A549 (cell line): ENCODE measurements around the gene SLITRK4. TPM values are rescaled to one million over a fixed set of nuclear protein-coding genes. Genes with fewer than 3 reads are reported as not detected.

Experiments
- polyA plus RNA-seq, 4 experiments: library from polyadenylated mRNA; depleted of rRNA in 3 of 4; stranded (reverse); fragments of >200 nt; fragmentation: RNase III in 1 of 4; extraction: RNeasy Plus Mini Kit Qiagen cat#74134 plus additional on column Dnase treatment in 1 of 4; gene quantifications; 2 replicates in 3 of 4; 3 replicates in 1 of 4; pipeline ENCODE4 v1.2.3, GENCODE V29; 2011 to 2017

Gene SLITRK4
- polyA plus RNA-seq, 2 of the 4 experiments (the other 2 are of a cell fraction): 0.03 TPM; not detected in 1

Other genes with a start within 250 kb of the SLITRK4 start
- not detected in 2 replicates for gene SPANXN3, start 118.6 kb downstream of the SLITRK4 start, polyA plus RNA-seq (2011; rRNA removed)
- gene SPANXN3, start 118.6 kb downstream of the SLITRK4 start, polyA plus RNA-seq (2017; fragmentation: RNase III; extraction: RNeasy Plus Mini Kit Qiagen cat#74134 plus additional on column Dnase treatment): not detected in 3 replicates
- gene SPANXN2, start 84.7 kb upstream of the SLITRK4 start, polyA plus RNA-seq (2011; rRNA removed): not detected in 2 replicates
- not detected in 3 replicates for gene SPANXN2, start 84.7 kb upstream of the SLITRK4 start, polyA plus RNA-seq (2017; fragmentation: RNase III; extraction: RNeasy Plus Mini Kit Qiagen cat#74134 plus additional on column Dnase treatment)
- not detected in 2 replicates for gene UBE2NL, start 248.0 kb upstream of the SLITRK4 start, polyA plus RNA-seq (2011; rRNA removed)
- not detected in 3 replicates for gene UBE2NL, start 248.0 kb upstream of the SLITRK4 start, polyA plus RNA-seq (2017; fragmentation: RNase III; extraction: RNeasy Plus Mini Kit Qiagen cat#74134 plus additional on column Dnase treatment)